Epithelial cell of proximal tubule (primary cell): ENCODE results near the gene GPR4. TPM values are rescaled to one million over a fixed set of nuclear protein-coding genes. Genes with fewer than 3 reads are reported as not detected.

Source experiments
- DNase-seq: peaks from one replicate; pipeline ENCODE4 v3.0.0-alpha.2; 2011; ENCODE audit warnings: low read depth
- H3K4me3 ChIP-seq: 2 replicates; pipeline ENCODE4 v1.5.1; 2011; ENCODE audit warnings: low read depth, mild to moderate bottlenecking, low read length
- total RNA-seq: library from RNA; depleted of rRNA; stranded (reverse); fragments of >200 nt; gene quantifications from 2 replicates; pipeline ENCODE4 v1.2.3, GENCODE V29; 2015
- TF ChIP-seq, protein P1 (sequence below): conservative IDR thresholded peaks from 2 replicates; pipeline ENCODE4 v1.5.1; 2012; ENCODE audit warnings: low read depth, mild to moderate bottlenecking, low read length

The GPR4 gene
- total RNA-seq, 1 donor from 2014 or later, result not detected

- DNase-seq, result no peak
- no peak overlapping the region for H3K4me3 ChIP-seq
- TF ChIP-seq, protein P1, sequence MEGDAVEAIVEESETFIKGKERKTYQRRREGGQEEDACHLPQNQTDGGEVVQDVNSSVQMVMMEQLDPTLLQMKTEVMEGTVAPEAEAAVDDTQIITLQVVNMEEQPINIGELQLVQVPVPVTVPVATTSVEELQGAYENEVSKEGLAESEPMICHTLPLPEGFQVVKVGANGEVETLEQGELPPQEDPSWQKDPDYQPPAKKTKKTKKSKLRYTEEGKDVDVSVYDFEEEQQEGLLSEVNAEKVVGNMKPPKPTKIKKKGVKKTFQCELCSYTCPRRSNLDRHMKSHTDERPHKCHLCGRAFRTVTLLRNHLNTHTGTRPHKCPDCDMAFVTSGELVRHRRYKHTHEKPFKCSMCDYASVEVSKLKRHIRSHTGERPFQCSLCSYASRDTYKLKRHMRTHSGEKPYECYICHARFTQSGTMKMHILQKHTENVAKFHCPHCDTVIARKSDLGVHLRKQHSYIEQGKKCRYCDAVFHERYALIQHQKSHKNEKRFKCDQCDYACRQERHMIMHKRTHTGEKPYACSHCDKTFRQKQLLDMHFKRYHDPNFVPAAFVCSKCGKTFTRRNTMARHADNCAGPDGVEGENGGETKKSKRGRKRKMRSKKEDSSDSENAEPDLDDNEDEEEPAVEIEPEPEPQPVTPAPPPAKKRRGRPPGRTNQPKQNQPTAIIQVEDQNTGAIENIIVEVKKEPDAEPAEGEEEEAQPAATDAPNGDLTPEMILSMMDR, result peak; percentile 97
Measured at GRCh38 chr19:45643024-45643926, 41.3 kb upstream of the GPR4 start.

DNA sequence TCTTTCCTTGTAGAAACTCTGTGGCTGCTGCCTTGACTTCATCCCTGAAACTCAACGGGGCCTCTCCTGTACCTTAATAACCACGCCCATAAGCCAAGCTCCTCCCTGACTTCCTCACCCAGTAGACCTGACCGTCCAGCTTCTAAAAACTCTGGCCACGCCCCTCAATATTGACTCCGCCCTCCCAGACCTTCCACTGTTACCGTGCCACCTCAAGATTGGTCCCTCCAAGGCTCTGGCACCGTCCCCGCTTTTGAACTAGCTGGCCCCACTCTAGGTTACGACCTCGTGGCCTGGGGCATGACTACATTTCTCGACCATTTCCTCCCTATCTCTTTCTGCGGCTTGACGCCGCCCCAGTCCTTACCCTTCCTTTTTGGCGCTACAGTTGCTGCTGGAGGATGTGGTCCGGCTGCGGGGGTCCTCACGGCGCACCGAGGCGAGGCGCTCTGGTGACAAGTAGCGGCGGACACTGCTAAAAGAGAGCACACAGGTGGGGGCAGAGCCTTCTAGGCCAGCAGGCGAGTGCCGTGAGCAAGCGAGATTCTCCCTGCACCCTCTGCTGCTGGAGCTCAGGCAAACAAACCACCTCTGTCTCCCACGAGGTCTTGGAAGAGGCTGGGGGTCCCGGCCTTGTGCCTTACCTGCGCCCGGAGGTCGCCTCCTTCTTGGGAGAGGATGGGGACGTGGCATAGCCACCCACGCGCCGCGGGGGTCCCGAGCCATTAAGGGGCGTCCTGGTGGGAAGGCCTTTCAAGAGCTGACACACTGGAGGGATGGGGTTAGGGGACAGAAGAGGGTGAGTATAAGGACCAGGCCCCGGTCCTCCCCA is 39.5 kb upstream of the GPR4 start:
- no peak for DNase-seq
- TF ChIP-seq, protein P1, result no peak
- peak overlapping the region; percentile 47 for H3K4me3 ChIP-seq

DNA sequence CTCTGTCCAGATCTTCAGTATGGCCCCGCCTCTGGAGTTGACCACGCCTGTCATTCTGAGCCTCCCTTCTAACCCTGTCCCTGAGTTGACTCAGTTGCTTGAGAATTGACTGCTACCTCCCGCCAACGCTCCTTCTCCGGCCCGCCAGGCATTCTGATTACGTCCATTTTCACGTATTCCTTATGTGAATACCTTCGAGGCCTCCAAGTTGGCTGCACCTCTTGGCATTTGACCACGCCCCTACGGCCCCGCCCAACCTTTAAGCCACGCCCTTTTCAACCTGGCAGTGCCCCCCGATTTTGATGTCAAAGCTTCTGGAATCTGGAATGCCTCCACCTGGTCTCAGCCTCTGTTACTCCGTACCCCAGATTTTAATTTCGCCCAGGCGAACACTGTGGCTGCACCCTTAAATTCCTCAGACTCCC is 38.8 kb upstream of the GPR4 start:
- H3K4me3 ChIP-seq, result no peak overlapping the region
- TF ChIP-seq, protein P1, result no peak
- DNase-seq, result no peak

DNA sequence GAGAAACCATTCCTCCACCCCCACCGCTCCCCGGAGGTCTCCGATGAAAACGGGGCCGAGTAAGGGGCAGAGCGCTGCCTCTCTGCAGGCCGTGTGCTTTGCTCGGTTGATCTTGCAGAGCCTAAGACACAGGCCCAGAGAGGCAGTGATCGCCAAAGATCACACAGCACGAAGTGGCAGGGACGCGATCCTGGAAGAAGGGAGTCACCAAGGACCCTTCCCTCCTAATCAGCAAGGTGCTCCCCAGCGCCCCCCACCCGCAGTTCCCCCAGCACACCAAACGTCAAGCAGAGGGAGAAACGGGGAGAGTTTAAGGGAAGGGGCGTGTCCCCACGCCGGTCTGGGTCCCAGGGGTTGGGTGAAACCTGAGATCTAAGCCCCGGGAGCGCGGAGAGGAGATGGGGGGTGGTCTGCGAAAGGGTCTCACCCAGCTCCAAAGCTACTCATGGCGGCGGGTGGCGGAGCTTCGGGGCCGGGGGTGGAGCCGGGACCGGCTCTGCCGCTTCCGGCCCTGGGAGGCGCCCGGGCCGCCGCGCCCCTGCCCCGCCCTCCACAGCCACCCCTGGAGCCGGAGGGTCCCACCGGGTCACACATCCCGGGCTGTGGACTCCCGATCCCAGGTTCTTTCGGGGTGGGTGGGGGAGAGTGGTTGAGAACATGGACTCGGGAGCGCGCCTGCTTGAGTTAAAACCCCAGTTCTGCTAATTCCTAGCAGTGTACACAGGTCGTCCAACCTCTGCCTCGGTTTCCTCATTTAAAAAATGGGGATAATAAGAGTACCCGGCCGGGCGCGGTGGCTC is 37.1 kb upstream of the GPR4 start, which contains the start of gene EML2:
Gene EML2 (minus strand): TSS at position 468 of the 800 bp plus-strand sequence. CDS start 21 bp downstream, at position 447.
- DNase-seq, result no peak
- TF ChIP-seq, protein P1, result peak; percentile 24
- peak within 1 kb of the TSS; percentile 77 for H3K4me3 ChIP-seq

- peak overlapping the region; percentile 77 for H3K4me3 ChIP-seq
- TF ChIP-seq, protein P1, result no peak
- DNase-seq, result no peak
Measured at GRCh38 chr19:45637890-45638667, 36.1 kb upstream of the GPR4 start.

- no peak overlapping the region for H3K4me3 ChIP-seq
- TF ChIP-seq, protein P1, result no peak
Measured at GRCh38 chr19:45636902-45637301, 34.9 kb upstream of the GPR4 start.

More at GRCh38 chr19:45636902-45637301, 34.9 kb upstream of the GPR4 start:
- DNase-seq, result no peak
